ENCODE results near the gene NCKAP1. TPM values are rescaled to one million over a fixed set of nuclear protein-coding genes. Genes with fewer than 3 reads are reported as not detected.
"Not testable (repeated sequence)": the region's sequence is repeated elsewhere in the genome, so short reads cannot be mapped to it uniquely, and the experiment has no call there.

Gene NCKAP1
- polyA plus RNA-seq, 1 experiment = 58.0 TPM

DNA sequence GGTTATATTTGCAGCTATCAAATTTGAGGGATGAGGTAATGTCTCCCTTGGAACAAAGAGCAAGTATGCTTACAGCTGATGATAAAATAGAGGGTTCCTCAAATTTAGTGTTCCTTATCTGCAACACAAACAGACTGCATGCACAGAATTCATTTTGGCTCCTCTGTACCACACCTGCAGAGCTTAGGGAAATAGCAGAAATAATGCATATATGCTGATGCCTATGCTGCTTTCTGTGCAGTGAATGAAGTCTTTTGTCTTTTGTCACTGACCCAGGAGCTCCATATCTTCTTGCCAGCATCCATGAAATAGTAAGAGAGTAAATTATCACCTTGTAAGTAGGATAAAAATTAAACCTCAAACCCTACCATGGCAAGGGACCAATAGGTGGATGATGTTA, 69.8 kb downstream of the NCKAP1 start:
- ChIA-PET CTCF (interaction anchor here (1.0 to 1.2 kb wide), 2 partner anchors 11 to 27 kb away, joined by 3 to 4 read pairs; no protein-coding TSS in a partner anchor), POLR2A (no interaction called here)
- no peak overlapping the region for H3K4me3 ChIP-seq (ENCODE audit: low read depth, low read length)
- H3K36me3 ChIP-seq (ENCODE audit: control insufficient read depth, insufficient read depth, low read length) = no peaks in the 10 kb centered on the region; the same call in none of the 2 replicates
- no peak for DNase-seq (ENCODE audit: low read depth)
- TF ChIP-seq, protein P1, sequence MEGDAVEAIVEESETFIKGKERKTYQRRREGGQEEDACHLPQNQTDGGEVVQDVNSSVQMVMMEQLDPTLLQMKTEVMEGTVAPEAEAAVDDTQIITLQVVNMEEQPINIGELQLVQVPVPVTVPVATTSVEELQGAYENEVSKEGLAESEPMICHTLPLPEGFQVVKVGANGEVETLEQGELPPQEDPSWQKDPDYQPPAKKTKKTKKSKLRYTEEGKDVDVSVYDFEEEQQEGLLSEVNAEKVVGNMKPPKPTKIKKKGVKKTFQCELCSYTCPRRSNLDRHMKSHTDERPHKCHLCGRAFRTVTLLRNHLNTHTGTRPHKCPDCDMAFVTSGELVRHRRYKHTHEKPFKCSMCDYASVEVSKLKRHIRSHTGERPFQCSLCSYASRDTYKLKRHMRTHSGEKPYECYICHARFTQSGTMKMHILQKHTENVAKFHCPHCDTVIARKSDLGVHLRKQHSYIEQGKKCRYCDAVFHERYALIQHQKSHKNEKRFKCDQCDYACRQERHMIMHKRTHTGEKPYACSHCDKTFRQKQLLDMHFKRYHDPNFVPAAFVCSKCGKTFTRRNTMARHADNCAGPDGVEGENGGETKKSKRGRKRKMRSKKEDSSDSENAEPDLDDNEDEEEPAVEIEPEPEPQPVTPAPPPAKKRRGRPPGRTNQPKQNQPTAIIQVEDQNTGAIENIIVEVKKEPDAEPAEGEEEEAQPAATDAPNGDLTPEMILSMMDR (IDR thresholded peaks at IDR 0.05; ENCODE audit: insufficient read depth, low read depth, low read length) = no peak
- H3K27me3 ChIP-seq (ENCODE audit: control insufficient read depth, insufficient read depth, low read length) = no peaks in the 10 kb centered on the region

DNA sequence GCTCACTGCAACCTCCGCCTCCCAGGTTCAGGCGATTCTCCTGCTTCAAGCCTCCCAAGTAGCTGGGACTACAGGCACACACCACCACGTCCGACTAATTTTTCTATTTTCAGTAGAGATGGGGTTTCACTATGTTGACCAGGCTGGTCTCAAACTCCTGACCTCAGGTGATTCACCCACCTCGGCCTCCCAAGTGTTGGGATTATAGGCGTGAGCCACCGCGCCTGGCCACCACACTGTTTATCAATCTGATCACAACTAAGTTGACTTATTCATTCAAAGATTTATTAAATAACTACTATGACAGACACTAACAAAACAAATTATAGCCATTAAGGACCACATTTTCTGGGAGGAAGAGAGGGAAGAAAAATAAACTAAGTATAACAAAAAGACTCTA, 71.9 kb downstream of the NCKAP1 start:
- POLR2A ChIA-PET = interaction anchor here (0.6 kb wide), 1 partner anchor 131 kb away, joined by 4 read pairs; no protein-coding TSS in a partner anchor
- not testable (repeated sequence) for H3K36me3 ChIP-seq (ENCODE audit: control insufficient read depth, insufficient read depth, low read length)

DNA sequence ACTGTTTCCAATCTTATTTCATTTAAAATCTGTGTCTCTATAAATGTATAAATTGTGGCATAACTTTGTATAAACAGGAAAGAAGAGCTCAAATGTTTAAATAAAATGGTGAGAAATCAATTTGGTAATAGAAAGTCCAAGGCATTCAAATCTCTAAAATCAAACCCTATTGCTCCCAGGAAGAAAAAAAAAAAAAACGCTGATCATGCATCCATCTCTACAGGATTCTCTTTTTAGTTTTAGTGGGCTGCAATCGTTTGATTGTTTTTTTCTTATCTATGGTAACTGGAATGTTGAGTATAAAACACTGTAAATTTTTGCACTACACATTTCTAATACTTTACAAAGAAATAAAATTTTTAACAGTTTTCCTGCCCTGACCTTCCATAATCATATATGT, 75.6 kb downstream of the NCKAP1 start:
- Histone ChIP-seq H3K4me3 (ENCODE audit: low read depth, low read length) (no peak overlapping the region), H3K27me3 (ENCODE audit: control insufficient read depth, insufficient read depth, low read length) (no peaks in the 10 kb centered on the region), H3K36me3 (ENCODE audit: control insufficient read depth, insufficient read depth, low read length) (peaks cover 2% of the 10 kb centered on the region)
- no peak for DNase-seq (ENCODE audit: low read depth)
- TF ChIP-seq, protein P1 (IDR thresholded peaks at IDR 0.05; ENCODE audit: insufficient read depth, low read depth, low read length) = no peak
- ChIA-PET POLR2A (no interaction called here), CTCF (interaction anchor here (1.2 kb wide), 1 partner anchor 195 kb away, joined by 3 read pairs; no protein-coding TSS in a partner anchor)

More for the DNA sequence above, 71.9 kb downstream of the NCKAP1 start:
- CTCF ChIA-PET = interaction anchor here (1.0 kb wide), 2 partner anchors 11 to 182 kb away, joined by 3 read pairs; no protein-coding TSS in a partner anchor
- H3K4me3 ChIP-seq (ENCODE audit: low read depth, low read length); H3K27me3 ChIP-seq (ENCODE audit: control insufficient read depth, insufficient read depth, low read length); DNase-seq (ENCODE audit: low read depth): not testable (repeated sequence)

DNA sequence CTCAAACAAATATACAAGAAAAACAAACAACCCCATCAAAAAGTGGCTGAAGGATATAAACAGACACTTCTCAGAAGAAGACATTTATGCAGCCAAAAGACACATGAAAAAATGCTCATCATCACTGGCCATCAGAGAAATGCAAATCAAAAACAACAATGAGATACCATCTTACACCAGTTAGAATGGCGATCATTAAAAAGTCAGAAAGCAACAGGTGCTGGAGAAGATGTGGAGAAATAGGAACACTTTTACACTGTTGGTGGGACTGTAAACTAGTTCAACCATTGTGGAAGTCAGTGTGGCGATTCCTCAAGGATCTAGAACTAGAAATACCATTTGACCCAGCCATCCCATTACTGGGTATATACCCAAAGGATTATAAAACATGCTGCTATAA, 77.4 kb downstream of the NCKAP1 start:
- POLR2A ChIA-PET = not testable (repeated sequence)

DNA sequence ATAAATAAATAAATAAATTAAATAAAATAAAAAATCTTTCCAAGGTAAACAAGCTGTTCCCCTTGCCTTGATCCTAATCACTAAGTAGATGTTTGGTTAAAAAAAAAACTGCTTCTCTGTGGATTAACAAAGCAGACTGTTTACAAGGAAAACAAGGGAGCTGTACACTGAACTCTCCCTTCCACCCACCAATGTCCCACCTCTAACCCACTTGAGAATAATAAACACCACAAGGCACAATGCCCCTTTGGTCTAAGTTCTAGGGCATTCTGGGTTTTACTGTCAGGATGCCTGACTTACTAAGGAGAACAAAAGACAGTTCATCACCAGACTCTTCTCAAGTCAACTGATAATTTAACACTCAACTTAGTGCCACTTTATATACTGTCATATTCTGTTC, 83.5 kb downstream of the NCKAP1 start:
- CTCF ChIA-PET = no interaction called here

More for the DNA sequence above, 77.4 kb downstream of the NCKAP1 start:
- H3K4me3 ChIP-seq (ENCODE audit: low read depth, low read length); H3K36me3 ChIP-seq (ENCODE audit: control insufficient read depth, insufficient read depth, low read length); CTCF ChIA-PET; DNase-seq (ENCODE audit: low read depth); H3K27me3 ChIP-seq (ENCODE audit: control insufficient read depth, insufficient read depth, low read length): not testable (repeated sequence)

DNA sequence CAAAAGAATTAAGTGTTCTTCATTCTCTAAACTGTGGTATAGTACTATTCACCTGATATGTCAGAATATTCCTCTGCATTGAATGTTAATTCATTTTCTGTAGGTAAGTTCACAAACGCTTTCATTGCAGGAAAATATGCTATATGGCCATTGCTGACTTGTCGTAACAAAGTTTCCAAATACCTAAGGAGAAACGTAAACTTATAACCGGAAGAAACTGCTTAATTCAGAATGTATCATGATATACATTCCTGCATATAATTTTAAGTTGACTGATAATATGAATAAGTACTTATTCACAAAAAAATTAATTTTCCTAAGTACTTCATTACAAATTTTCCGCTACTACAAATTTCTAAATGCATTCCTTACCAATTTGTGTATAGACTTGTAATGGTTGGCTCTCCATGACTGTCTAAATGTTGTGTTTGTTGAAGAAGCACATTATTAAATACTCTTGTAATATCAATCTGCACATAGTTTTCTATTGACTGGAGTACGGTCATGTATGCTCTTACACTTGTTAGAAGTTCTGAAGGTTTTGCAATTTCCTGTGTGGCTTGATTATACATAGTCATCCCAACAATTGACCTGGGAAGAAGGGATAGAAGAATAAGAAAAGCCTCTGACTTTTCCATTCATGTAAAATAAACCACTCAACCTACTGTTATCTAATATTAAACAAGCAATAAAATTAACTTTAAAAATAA, 85.4 kb downstream of the NCKAP1 start:
- TF ChIP-seq, protein P1 (IDR thresholded peaks at IDR 0.05; ENCODE audit: insufficient read depth, low read depth, low read length) = no peak
- H3K4me3 ChIP-seq (ENCODE audit: low read depth, low read length) = no peak overlapping the region
- ChIA-PET POLR2A (interaction anchor here (0.7 kb wide), 1 partner anchor 31 kb away, joined by 3 read pairs; no protein-coding TSS in a partner anchor), CTCF (no interaction called here)
- H3K27me3 ChIP-seq (ENCODE audit: control insufficient read depth, insufficient read depth, low read length) = no peaks in the 10 kb centered on the region
- peaks cover 2% of the 10 kb centered on the region for H3K36me3 ChIP-seq (ENCODE audit: control insufficient read depth, insufficient read depth, low read length)
- DNase-seq (ENCODE audit: low read depth) = no peak

More for the DNA sequence above, 83.5 kb downstream of the NCKAP1 start:
- Histone ChIP-seq H3K36me3 (ENCODE audit: control insufficient read depth, insufficient read depth, low read length) (peaks cover 3% of the 10 kb centered on the region), H3K27me3 (ENCODE audit: control insufficient read depth, insufficient read depth, low read length) (no peaks in the 10 kb centered on the region), H3K4me3 (ENCODE audit: low read depth, low read length) (no peak overlapping the region)
- POLR2A ChIA-PET = no interaction called here
- DNase-seq (ENCODE audit: low read depth) = no peak
- TF ChIP-seq, protein P1 (IDR thresholded peaks at IDR 0.05; ENCODE audit: insufficient read depth, low read depth, low read length) = no peak

All from BJ (cell line).